PFSK-1 (cell line): ENCODE measurements around the gene PXYLP1.

ENCODE experiments used
- POLR2AphosphoS5 ChIP-seq: IDR thresholded peaks from 2 replicates; pipeline ENCODE4 v1.6.1; 2012; ENCODE audit warnings: low read depth, mild to moderate bottlenecking, control low read depth, low read length, moderate library complexity
- SIN3A ChIP-seq: IDR thresholded peaks from 2 replicates; pipeline ENCODE4 v1.6.1; 2012; ENCODE audit warnings: mild to moderate bottlenecking, low read length, moderate library complexity, borderline replicate concordance; ENCODE audit not compliant: insufficient read depth
- TF ChIP-seq, protein P1 (sequence below), 2 experiments: IDR thresholded peaks; 2 replicates each; pipeline versions ENCODE4 v1.6.1 to v1.8.0; 2011 to 2012; ENCODE audit warnings: low read depth in 2 of 2, low read length in 2 of 2, control low read depth in 1 of 2, inconsistent platforms in 1 of 2, mild to moderate bottlenecking in 1 of 2, moderate library complexity in 1 of 2; ENCODE audit not compliant: insufficient read depth in 1 of 2

- TF ChIP-seq SIN3A, result no peak
- TF ChIP-seq POLR2AphosphoS5, result no peak
- TF ChIP-seq, protein P1, sequence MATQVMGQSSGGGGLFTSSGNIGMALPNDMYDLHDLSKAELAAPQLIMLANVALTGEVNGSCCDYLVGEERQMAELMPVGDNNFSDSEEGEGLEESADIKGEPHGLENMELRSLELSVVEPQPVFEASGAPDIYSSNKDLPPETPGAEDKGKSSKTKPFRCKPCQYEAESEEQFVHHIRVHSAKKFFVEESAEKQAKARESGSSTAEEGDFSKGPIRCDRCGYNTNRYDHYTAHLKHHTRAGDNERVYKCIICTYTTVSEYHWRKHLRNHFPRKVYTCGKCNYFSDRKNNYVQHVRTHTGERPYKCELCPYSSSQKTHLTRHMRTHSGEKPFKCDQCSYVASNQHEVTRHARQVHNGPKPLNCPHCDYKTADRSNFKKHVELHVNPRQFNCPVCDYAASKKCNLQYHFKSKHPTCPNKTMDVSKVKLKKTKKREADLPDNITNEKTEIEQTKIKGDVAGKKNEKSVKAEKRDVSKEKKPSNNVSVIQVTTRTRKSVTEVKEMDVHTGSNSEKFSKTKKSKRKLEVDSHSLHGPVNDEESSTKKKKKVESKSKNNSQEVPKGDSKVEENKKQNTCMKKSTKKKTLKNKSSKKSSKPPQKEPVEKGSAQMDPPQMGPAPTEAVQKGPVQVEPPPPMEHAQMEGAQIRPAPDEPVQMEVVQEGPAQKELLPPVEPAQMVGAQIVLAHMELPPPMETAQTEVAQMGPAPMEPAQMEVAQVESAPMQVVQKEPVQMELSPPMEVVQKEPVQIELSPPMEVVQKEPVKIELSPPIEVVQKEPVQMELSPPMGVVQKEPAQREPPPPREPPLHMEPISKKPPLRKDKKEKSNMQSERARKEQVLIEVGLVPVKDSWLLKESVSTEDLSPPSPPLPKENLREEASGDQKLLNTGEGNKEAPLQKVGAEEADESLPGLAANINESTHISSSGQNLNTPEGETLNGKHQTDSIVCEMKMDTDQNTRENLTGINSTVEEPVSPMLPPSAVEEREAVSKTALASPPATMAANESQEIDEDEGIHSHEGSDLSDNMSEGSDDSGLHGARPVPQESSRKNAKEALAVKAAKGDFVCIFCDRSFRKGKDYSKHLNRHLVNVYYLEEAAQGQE (IDR thresholded peaks at IDR 0.05; ENCODE audit: insufficient read depth in 1 of 2, low read depth in 2 of 2, low read length in 2 of 2), result no peak
Observed at GRCh38 chr3:141242377-141243092, 10.9 kb downstream of the PXYLP1 start.
